HepG2 (cell line): Measurements from ENCODE around the gene SSTR5. TPM values are rescaled to one million over a fixed set of nuclear protein-coding genes. Genes with fewer than 3 reads are reported as not detected.

Experiments
- ATAC-seq: fragments of 200-7000 bp; cut with Tn5 transposase; 3 replicates; pipeline ENCODE4 v1.9.1; 2020; ENCODE audit warnings: mild to moderate bottlenecking, moderate library complexity
- BruUV-seq: library from RNA; stranded (reverse); fragments of 400-500 nt; replicated peaks from 2 replicates; lab custom pipeline; 2021; lab: Mats Ljungman, UMichigan
- CTCF ChIA-PET: fragments of 300-600 bp; formaldehyde crosslinking; extraction: SDS; loops from one replicate; lab custom pipeline; 2021; ENCODE audit warnings: low total read pairs, inconsistent platforms, low intra/inter-chr PET ratio; lab: Yijun Ruan, JAX
- POLR2A ChIA-PET: fragments of 350-600 bp; sonication (Branson Sonifier 250); formaldehyde crosslinking; loops from one replicate; lab custom pipeline; 2020; ENCODE audit warnings: antibody characterized with exemption, inconsistent platforms; lab: Yijun Ruan, JAX
- DNase-seq: peaks from one replicate; pipeline ENCODE4 v3.0.0-alpha.2; 2015; ENCODE audit warnings: low spot score
- FAIRE-seq: peaks from 3 replicates; lab custom pipeline; 2011; peaks lifted over from hg19 to GRCh38; lab: Jason Lieb, UNC
- H2AFZ ChIP-seq: one replicate; pipeline ENCODE4 v1.6.1; 2011; ENCODE audit warnings: low read length, inconsistent platforms
- H3K27ac ChIP-seq: fragments of 300-600 bp; 3 replicates; pipeline ENCODE4 v1.8.0; 2011; ENCODE audit warnings: mixed run types, mild to moderate bottlenecking, mixed read lengths, low read length, inconsistent platforms; ENCODE audit not compliant: insufficient read depth; ENCODE audit errors: extremely low read length
- H3K27me3 ChIP-seq, 2 experiments: fragments of 200-600 bp in 1 of 2; 2 replicates in 1 of 2; 3 replicates in 1 of 2; pipeline versions ENCODE4 v1.6.0 to v1.8.0; 2011; ENCODE audit warnings: low read length in 2 of 2, mild to moderate bottlenecking in 2 of 2, moderate library complexity in 2 of 2, inconsistent platforms in 1 of 2; ENCODE audit not compliant: insufficient read depth in 2 of 2, control insufficient read depth in 1 of 2
- H3K36me3 ChIP-seq, 2 experiments: fragments of 200-600 bp in 1 of 2; replicated peaks in 1 of 2; 2 replicates in 1 of 2; 3 replicates in 1 of 2; pipeline versions ENCODE4 v1.5.1 to v1.8.0; 2011; ENCODE audit warnings: low read length in 2 of 2, inconsistent platforms in 1 of 2; ENCODE audit not compliant: insufficient read depth in 2 of 2, control insufficient read depth in 1 of 2
- H3K4me1 ChIP-seq: 2 replicates; pipeline ENCODE4 v1.5.1; 2012; ENCODE audit warnings: low read length, inconsistent platforms; ENCODE audit not compliant: insufficient read depth
- H3K4me2 ChIP-seq: 2 replicates; pipeline ENCODE4 v1.6.0; 2011; ENCODE audit warnings: low read depth, low read length, inconsistent platforms
- H3K4me3 ChIP-seq, 3 experiments: fragments of 200-600 bp in 1 of 3; sonication (generic), shearing (Covaris generic) in 1 of 3; replicated peaks in 1 of 3; 2 replicates each; pipeline ENCODE4 v1.5.1; 2011 to 2016; ENCODE audit warnings: low read length in 3 of 3, inconsistent platforms in 2 of 3, low read depth in 2 of 3, mild to moderate bottlenecking in 2 of 3, control low read depth in 1 of 3, mixed read lengths in 1 of 3; ENCODE audit not compliant: insufficient read depth in 1 of 3
- H3K79me2 ChIP-seq: one replicate; pipeline ENCODE4 v1.6.1; 2011; ENCODE audit warnings: low read length, inconsistent platforms; ENCODE audit not compliant: insufficient read depth
- H3K9ac ChIP-seq: 2 replicates; pipeline ENCODE4 v1.6.0; 2011; ENCODE audit warnings: mild to moderate bottlenecking, low read depth, low read length, inconsistent platforms; ENCODE audit not compliant: insufficient read depth
- H3K9me3 ChIP-seq: 2 replicates; pipeline ENCODE4 v1.5.1; 2012; ENCODE audit warnings: mild to moderate bottlenecking, low read length
- H4K20me1 ChIP-seq: 2 replicates; pipeline ENCODE4 v1.6.0; 2011; ENCODE audit warnings: inconsistent platforms, mild to moderate bottlenecking, low read length, moderate library complexity; ENCODE audit not compliant: insufficient read depth
- E2F2 ChIP-seq: sonication (generic); formaldehyde crosslinking; IDR thresholded peaks from 2 replicates; pipeline ENCODE4 v1.4.0; 2020; ENCODE audit warnings: missing genetic modification reagents, borderline replicate concordance
- FOXP4 ChIP-seq: sonication (generic); formaldehyde crosslinking; IDR thresholded peaks from 2 replicates; pipeline ENCODE4 v1.4.0; 2020; ENCODE audit warnings: missing genetic modification reagents
- HDAC2 ChIP-seq: sonication (generic); formaldehyde crosslinking; IDR thresholded peaks from 2 replicates; pipeline ENCODE4 v1.4.0; 2020; ENCODE audit warnings: missing genetic modification reagents
- JDP2 ChIP-seq: sonication (generic); formaldehyde crosslinking; IDR thresholded peaks from 2 replicates; pipeline ENCODE4 v1.8.1; 2022; ENCODE audit warnings: missing genetic modification reagents, borderline replicate concordance
- MAF1 ChIP-seq: sonication (generic); formaldehyde crosslinking; IDR thresholded peaks from 2 replicates; pipeline ENCODE4 v1.5.0; 2020; ENCODE audit warnings: missing genetic modification reagents, borderline replicate concordance
- MTA3 ChIP-seq: sonication (generic); formaldehyde crosslinking; IDR thresholded peaks from 2 replicates; pipeline ENCODE4 v1.4.0; 2020; ENCODE audit warnings: missing genetic modification reagents
- MXD1 ChIP-seq: sonication (generic); formaldehyde crosslinking; IDR thresholded peaks from 2 replicates; pipeline ENCODE4 v1.4.0; 2020; ENCODE audit warnings: mild to moderate bottlenecking, missing genetic modification reagents
- MXI1 ChIP-seq: IDR thresholded peaks from 3 replicates; pipeline ENCODE4 v1.6.1; 2012; ENCODE audit warnings: low read depth, low read length, inconsistent platforms, borderline replicate concordance
- MZF1 ChIP-seq: sonication (generic); formaldehyde crosslinking; IDR thresholded peaks from 2 replicates; pipeline ENCODE4 v1.8.1; 2023; ENCODE audit warnings: mild to moderate bottlenecking, missing genetic modification reagents, borderline replicate concordance
- NFATC3 ChIP-seq: sonication (generic); formaldehyde crosslinking; IDR thresholded peaks from 2 replicates; pipeline ENCODE4 v1.5.1; 2020; ENCODE audit warnings: mild to moderate bottlenecking, missing genetic modification reagents
- SNAI1 ChIP-seq: sonication (generic); formaldehyde crosslinking; IDR thresholded peaks from 2 replicates; pipeline ENCODE4 v1.5.0; 2020; ENCODE audit warnings: mild to moderate bottlenecking, missing genetic modification reagents, borderline replicate concordance
- ZBTB25 ChIP-seq: IDR thresholded peaks from 2 replicates; pipeline ENCODE4 v1.6.1; 2018; ENCODE audit warnings: missing genetic modification reagents
- ZNF264 ChIP-seq: sonication (generic); formaldehyde crosslinking; IDR thresholded peaks from 2 replicates; pipeline ENCODE4 v1.4.0; 2020; ENCODE audit warnings: missing genetic modification reagents
- ZNF280B ChIP-seq: sonication (generic); formaldehyde crosslinking; IDR thresholded peaks from 2 replicates; pipeline ENCODE4 v1.5.0; 2020; ENCODE audit warnings: missing genetic modification reagents, mild to moderate bottlenecking, borderline replicate concordance
- ZNF468 ChIP-seq: sonication (generic); formaldehyde crosslinking; IDR thresholded peaks from 2 replicates; pipeline ENCODE4 v1.8.0; 2022; ENCODE audit warnings: mild to moderate bottlenecking, moderate library complexity, missing genetic modification reagents
- ZNF639 ChIP-seq: conservative IDR thresholded peaks from 2 replicates; pipeline ENCODE4 v1.6.1; 2018; ENCODE audit warnings: missing genetic modification reagents
- ZNF773 ChIP-seq: sonication (generic); formaldehyde crosslinking; IDR thresholded peaks from 2 replicates; pipeline ENCODE4 v1.4.0; 2020; ENCODE audit warnings: missing genetic modification reagents, borderline replicate concordance
- WGBS: methylation state at CpG from one replicate; pipeline ENCODE4 v1.1.6; 2017; ENCODE audit warnings: low lambda C conversion rate; 5-methylcytosine and 5-hydroxymethylcytosine counted together
- in situ Hi-C: cut with HindIII; loops from 2 replicates; pipeline ENCODE4 v1.10.0; 2017; ENCODE audit warnings: low pct_unique_long_range_greater_than_20kb; ENCODE audit not compliant: extremely low pct_ligation_motif_present
- intact Hi-C: fragments of 100-400 bp; cut with micrococcal nuclease; formaldehyde crosslinking; loops from one replicate; pipeline ENCODE4 v1.10.0; 2022; ENCODE audit not compliant: unreplicated experiment
- polyA plus RNA-seq, 8 experiments: library from polyadenylated mRNA; depleted of rRNA in 3 of 8; stranded (reverse) in 7 of 8; unstranded in 1 of 8; fragments of >200 nt; fragmentation: Illumina TruSeq in 4 of 8; extraction: Trizol in 4 of 8; gene quantifications; 2 replicates each; pipeline versions ENCODE4 v1.2.1 to v1.2.3, GENCODE V29; 2011 to 2016; ENCODE audit warnings: low read depth in 4 of 8, missing spikeins in 1 of 8, mixed read lengths in 1 of 8; ENCODE audit not compliant: insufficient read depth in 1 of 8
- total RNA-seq, 5 experiments: library from RNA; depleted of rRNA; stranded (reverse); fragments of >200 nt; fragmentation: Illumina TruSeq; extraction: Trizol; gene quantifications; 2 replicates each; pipeline ENCODE4 v1.2.3, GENCODE V29; 2016; ENCODE audit warnings: low read depth in 1 of 5

Gene SSTR5
- total and polyA plus RNA-seq, 2 of the 13 experiments (the other 11 are each of a cell fraction or from before 2014, with no cell fraction given) = 0.20 to 0.49 TPM

GRCh38 chr16:1050516-1050915 is 22.0 kb upstream of the SSTR5 start:
- no peak for DNase-seq
- CTCF ChIA-PET = no interaction called here
- Histone ChIP-seq H3K9me3 (no peaks in the 10 kb centered on the region), H3K27ac (no peak overlapping the region), H3K4me3 (no peak overlapping the region), H2AFZ (no peak overlapping the region), H3K79me2 (no peaks in the 10 kb centered on the region), H3K4me1 (peaks cover 18% of the 10 kb centered on the region), H3K27me3 (peaks cover 26 to 69% of the 10 kb centered on the region in 2 experiments), H3K4me2 (no peak overlapping the region), H3K36me3 (no peaks in the 10 kb centered on the region), H3K9ac (no peak overlapping the region), H4K20me1 (peaks cover 2% of the 10 kb centered on the region; the same call in 1 of the 2 replicates)
- no peak for ATAC-seq
- 42% methylated on average over 26 of the region's 30 CpGs for WGBS
- BruUV-seq = no TSS peak
- FAIRE-seq = no peak
- intact Hi-C loops = no loop called here
- in situ Hi-C loops = loop anchor here (5.0 kb wide), 1 partner anchor 238 kb away; no protein-coding TSS in a partner anchor
- POLR2A ChIA-PET = no interaction called here
- TF ChIP-seq SNAI1 = no peak
- TF ChIP-seq ZNF639 (CRISPR knock-in tag) = no peak
- no peak for TF ChIP-seq MTA3 (CRISPR knock-in tag)
- no peak for TF ChIP-seq ZNF264 (CRISPR knock-in tag)
- no peak for TF ChIP-seq MZF1 (CRISPR knock-in tag)
- no peak for TF ChIP-seq HDAC2 (CRISPR knock-in tag)
- TF ChIP-seq ZNF468 (CRISPR knock-in tag) = no peak
- no peak for TF ChIP-seq ZBTB25
- TF ChIP-seq ZNF280B (CRISPR knock-in tag) = no peak
- no peak for TF ChIP-seq MXD1 (CRISPR knock-in tag)
- no peak for TF ChIP-seq MAF1
- TF ChIP-seq NFATC3 = no peak
- no peak for TF ChIP-seq MXI1
- TF ChIP-seq FOXP4 (CRISPR knock-in tag) = no peak
- no peak for TF ChIP-seq JDP2
- TF ChIP-seq E2F2 (CRISPR knock-in tag) = no peak
- TF ChIP-seq ZNF773 (CRISPR knock-in tag) = no peak
